A549 (cell line): ENCODE measurements around the gene LATS2. TPM values are rescaled to one million over a fixed set of nuclear protein-coding genes. Genes with fewer than 3 reads are reported as not detected.

Source experiments
- ATAC-seq, 2 experiments: fragments of 200-7000 bp in 1 of 2; fragments of >200 bp in 1 of 2; cut with Nextera tagmentation in 1 of 2; cut with Tn5 transposase in 1 of 2; 3 replicates each; pipeline versions ENCODE4 v1.8.0 to v1.9.1; 2018 to 2020; ENCODE audit warnings: mild to moderate bottlenecking in 1 of 2, moderate library complexity in 1 of 2
- CTCF ChIA-PET: fragments of 300-600 bp; sonication (Branson Sonifier 250); formaldehyde crosslinking; extraction: SDS; loops from one replicate; lab custom pipeline; 2021; ENCODE audit warnings: antibody characterized with exemption, inconsistent platforms; lab: Yijun Ruan, JAX
- POLR2A ChIA-PET: fragments of 350-600 bp; formaldehyde crosslinking; extraction: SDS; loops from one replicate; lab custom pipeline; 2021; ENCODE audit warnings: antibody characterized with exemption, inconsistent platforms; lab: Yijun Ruan, JAX
- DNase-seq, 2 experiments: peaks; one replicate each; pipeline versions ENCODE4 v3.0.0 to v3.0.0-alpha.2; 2011 to 2016; ENCODE audit warnings: low read depth in 1 of 2, low spot score in 1 of 2
- FAIRE-seq: peaks from 2 replicates; lab custom pipeline; 2011; peaks lifted over from hg19 to GRCh38; lab: Jason Lieb, UNC
- H3K27ac ChIP-seq, 2 experiments: fragments of >200 bp; sonication (Bioruptor Twin); formaldehyde crosslinking; 3 replicates each; pipeline ENCODE4 v1.5.1; 2016 to 2017
- H3K4me1 ChIP-seq: fragments of >200 bp; sonication (Bioruptor Twin); formaldehyde crosslinking; 3 replicates; pipeline ENCODE4 v1.6.1; 2016
- H3K4me2 ChIP-seq: fragments of >200 bp; sonication (Bioruptor Twin); formaldehyde crosslinking; 3 replicates; pipeline ENCODE4 v1.6.1; 2016
- H3K4me3 ChIP-seq: fragments of >200 bp; sonication (Bioruptor Twin); formaldehyde crosslinking; 3 replicates; pipeline ENCODE4 v1.5.1; 2016
- H3K9me3 ChIP-seq: fragments of >200 bp; sonication (Bioruptor Twin); formaldehyde crosslinking; 3 replicates; pipeline ENCODE4 v1.6.1; 2016
- CHD2 ChIP-seq: fragments of 150-350 bp; IDR thresholded peaks from 2 replicates; pipeline ENCODE4 v1.6.1; 2014; ENCODE audit warnings: low read length; ENCODE audit not compliant: partially characterized antibody
- CHD4 ChIP-seq: fragments of 200-600 bp; sonication (generic); IDR thresholded peaks from 2 replicates; pipeline ENCODE4 v1.6.1; 2016; ENCODE audit warnings: antibody characterized with exemption, mild to moderate bottlenecking, borderline replicate concordance
- FOSL2 ChIP-seq, 2 experiments: fragments of 450-650 bp in 1 of 2; fragments of >200 bp in 1 of 2; sonication (Bioruptor Twin) in 1 of 2; formaldehyde crosslinking; IDR thresholded peaks; 2 replicates each; pipeline versions ENCODE4 v1.5.0 to v1.6.1; 2016 to 2020; ENCODE audit warnings: mild to moderate bottlenecking in 1 of 2, moderate library complexity in 1 of 2
- FOXS1 ChIP-seq: fragments of 250-450 bp; sonication (Bioruptor Pico); IDR thresholded peaks from 2 replicates; pipeline ENCODE4 v1.5.0; 2020; ENCODE audit warnings: mild to moderate bottlenecking, moderate library complexity
- HOXA7 ChIP-seq: fragments of 250-450 bp; sonication (Bioruptor Pico); IDR thresholded peaks from 2 replicates; pipeline ENCODE4 v1.5.0; 2020; ENCODE audit warnings: mild to moderate bottlenecking, moderate library complexity
- MAZ ChIP-seq: fragments of 150-350 bp; IDR thresholded peaks from 2 replicates; pipeline ENCODE4 v1.6.1; 2014; ENCODE audit warnings: antibody characterized with exemption, low read depth, low read length, borderline replicate concordance
- MYC ChIP-seq: IDR thresholded peaks from 2 replicates; pipeline ENCODE4 v1.6.1; 2012; ENCODE audit warnings: mild to moderate bottlenecking, inconsistent platforms, low read length, improper control_type of control experiment, borderline replicate concordance
- NFE2L2 ChIP-seq: fragments of 150-350 bp; conservative IDR thresholded peaks from 2 replicates; pipeline ENCODE4 v1.6.1; 2014; ENCODE audit warnings: low read length
- NPAS2 ChIP-seq: fragments of 250-450 bp; sonication (Bioruptor Pico); IDR thresholded peaks from 2 replicates; pipeline ENCODE4 v1.8.0; 2022; ENCODE audit warnings: mild to moderate bottlenecking, moderate library complexity, borderline replicate concordance
- NR3C1 ChIP-seq: fragments of >200 bp; sonication (Bioruptor Twin); formaldehyde crosslinking; IDR thresholded peaks from 3 replicates; pipeline ENCODE4 v1.6.1; 2017
- POLR2AphosphoS2 ChIP-seq: conservative IDR thresholded peaks from 2 replicates; pipeline ENCODE4 v1.6.1; 2012; ENCODE audit warnings: low read length, improper control_type of control experiment, inconsistent platforms
- RAD21 ChIP-seq, 2 experiments: fragments of >200 bp in 1 of 2; sonication (Bioruptor Twin) in 1 of 2; formaldehyde crosslinking in 1 of 2; IDR thresholded peaks in 1 of 2; conservative IDR thresholded peaks in 1 of 2; 2 replicates in 1 of 2; 3 replicates in 1 of 2; pipeline ENCODE4 v1.6.1; 2012 to 2018; ENCODE audit warnings: inconsistent platforms in 1 of 2
- RCOR1 ChIP-seq: fragments of 150-350 bp; IDR thresholded peaks from 2 replicates; pipeline ENCODE4 v1.6.1; 2014; ENCODE audit warnings: antibody characterized with exemption, low read length, low read depth
- RFX5 ChIP-seq: fragments of 450-650 bp; IDR thresholded peaks from 2 replicates; pipeline ENCODE4 v1.7.1; 2014; ENCODE audit warnings: antibody characterized with exemption, mild to moderate bottlenecking, moderate library complexity
- SMC3 ChIP-seq: fragments of >200 bp; sonication (Bioruptor Twin); formaldehyde crosslinking; IDR thresholded peaks from 3 replicates; pipeline ENCODE4 v1.6.1; 2018; ENCODE audit warnings: inconsistent platforms
- SREBF2 ChIP-seq: fragments of 450-650 bp; IDR thresholded peaks from 2 replicates; pipeline ENCODE4 v1.6.1; 2014; ENCODE audit warnings: mild to moderate bottlenecking, moderate library complexity
- TFCP2L1 ChIP-seq: fragments of 250-450 bp; sonication (Bioruptor Pico); IDR thresholded peaks from 2 replicates; pipeline ENCODE4 v1.5.0; 2021; ENCODE audit warnings: mild to moderate bottlenecking
- TP53 ChIP-seq: fragments of 250-450 bp; sonication (Bioruptor Pico); IDR thresholded peaks from 2 replicates; pipeline ENCODE4 v1.5.0; 2021; ENCODE audit warnings: mild to moderate bottlenecking, moderate library complexity
- ZFP36 ChIP-seq: fragments of 450-650 bp; IDR thresholded peaks from 2 replicates; pipeline ENCODE4 v1.6.1; 2014; ENCODE audit warnings: borderline replicate concordance; ENCODE audit not compliant: partially characterized antibody
- WGBS: methylation state at CpG from one replicate; pipeline ENCODE4 v1.1.6; 2017; ENCODE audit errors: missing lambda C conversion rate; 5-methylcytosine and 5-hydroxymethylcytosine counted together
- polyA plus RNA-seq, 4 experiments: library from polyadenylated mRNA; depleted of rRNA in 3 of 4; stranded (reverse); fragments of >200 nt; fragmentation: RNase III in 1 of 4; extraction: RNeasy Plus Mini Kit Qiagen cat#74134 plus additional on column Dnase treatment in 1 of 4; gene quantifications; 2 replicates in 3 of 4; 3 replicates in 1 of 4; pipeline ENCODE4 v1.2.3, GENCODE V29; 2011 to 2017
- TF ChIP-seq, protein P1 (sequence below): fragments of 250-450 bp; sonication (Bioruptor Pico); IDR thresholded peaks from 2 replicates; pipeline ENCODE4 v1.5.0; 2020; ENCODE audit warnings: low read depth, mild to moderate bottlenecking, moderate library complexity
- TF ChIP-seq, protein P2 (sequence below): fragments of 250-450 bp; sonication (Bioruptor Pico); IDR thresholded peaks from 2 replicates; pipeline ENCODE4 v1.5.0; 2021; ENCODE audit warnings: mild to moderate bottlenecking, moderate library complexity, borderline replicate concordance
- TF ChIP-seq, protein P3 (sequence below): fragments of >200 bp; sonication (Bioruptor Twin); formaldehyde crosslinking; IDR thresholded peaks from 3 replicates; pipeline ENCODE4 v1.5.1; 2016
- TF ChIP-seq, protein P4 (sequence below): fragments of >200 bp; sonication (Bioruptor Twin); formaldehyde crosslinking; IDR thresholded peaks from 3 replicates; pipeline ENCODE4 v1.6.1; 2016
- TF ChIP-seq, protein P5 (sequence below): fragments of 150-350 bp; IDR thresholded peaks from 2 replicates; pipeline ENCODE4 v1.6.1; 2014; ENCODE audit warnings: low read depth, mild to moderate bottlenecking, low read length
- TF ChIP-seq, protein P6 (sequence below): IDR thresholded peaks from 2 replicates; pipeline ENCODE4 v1.6.1; 2012

The LATS2 gene
- polyA plus RNA-seq, 2 of the 4 experiments (the other 2 are of a cell fraction), result 7.8 to 7.9 TPM

DNA sequence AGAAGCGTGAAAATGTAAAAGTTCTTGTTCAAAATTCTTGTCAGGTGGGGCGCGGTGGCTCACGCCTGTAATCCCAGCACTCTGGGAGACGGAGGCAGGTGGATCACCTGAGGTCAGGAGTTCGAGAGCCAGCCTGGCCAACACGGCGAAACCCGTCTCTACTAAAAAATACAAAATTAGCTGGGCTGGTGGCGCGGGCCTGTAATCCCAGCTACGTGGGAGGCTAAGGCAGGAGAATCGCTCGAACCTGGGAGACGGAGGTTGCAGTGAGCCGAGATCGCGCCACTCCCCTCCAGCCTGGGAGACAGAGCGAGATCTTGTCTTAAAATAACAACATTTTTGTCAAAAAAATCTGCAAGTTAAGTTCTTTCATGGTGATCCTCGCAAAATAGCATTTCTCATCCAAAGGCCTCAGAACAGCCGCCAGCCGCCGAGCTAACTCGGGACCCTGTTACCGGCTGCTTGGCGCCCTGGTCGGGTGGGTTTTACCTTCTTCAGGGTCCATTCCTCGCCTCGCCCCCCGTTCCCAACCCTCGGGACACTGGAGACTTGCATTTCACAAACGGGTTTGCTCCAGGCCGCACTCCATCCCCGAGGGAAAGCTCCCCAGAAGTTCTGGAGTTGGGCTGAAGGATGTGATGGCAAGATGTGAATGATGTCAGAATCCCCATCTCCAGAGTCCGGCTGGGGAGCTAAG is 1.6 kb downstream of the LATS2 start:
- peak overlapping the region; percentile 69 for H3K4me3 ChIP-seq
- TF ChIP-seq TP53 (CRISPR knock-in tag), result no peak
- TF ChIP-seq FOSL2 (IDR thresholded peaks at IDR 0.05), result no peak
- TF ChIP-seq FOSL2 (CRISPR knock-in tag; IDR thresholded peaks at IDR 0.05), result no peak
- no peak for TF ChIP-seq MYC
- no peak for TF ChIP-seq RFX5
- no peak for TF ChIP-seq RAD21 (conservative IDR thresholded peaks at IDR 0.05 in 1 of 2, IDR thresholded peaks at IDR 0.05 in 1 of 2)
- TF ChIP-seq CHD2, result no peak
- no peak for TF ChIP-seq ZFP36
- no peak for TF ChIP-seq NPAS2 (CRISPR knock-in tag)
- TF ChIP-seq, protein P1, sequence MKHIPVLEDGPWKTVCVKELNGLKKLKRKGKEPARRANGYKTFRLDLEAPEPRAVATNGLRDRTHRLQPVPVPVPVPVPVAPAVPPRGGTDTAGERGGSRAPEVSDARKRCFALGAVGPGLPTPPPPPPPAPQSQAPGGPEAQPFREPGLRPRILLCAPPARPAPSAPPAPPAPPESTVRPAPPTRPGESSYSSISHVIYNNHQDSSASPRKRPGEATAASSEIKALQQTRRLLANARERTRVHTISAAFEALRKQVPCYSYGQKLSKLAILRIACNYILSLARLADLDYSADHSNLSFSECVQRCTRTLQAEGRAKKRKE, result no peak
- no peak for TF ChIP-seq SMC3
- TF ChIP-seq, protein P2, sequence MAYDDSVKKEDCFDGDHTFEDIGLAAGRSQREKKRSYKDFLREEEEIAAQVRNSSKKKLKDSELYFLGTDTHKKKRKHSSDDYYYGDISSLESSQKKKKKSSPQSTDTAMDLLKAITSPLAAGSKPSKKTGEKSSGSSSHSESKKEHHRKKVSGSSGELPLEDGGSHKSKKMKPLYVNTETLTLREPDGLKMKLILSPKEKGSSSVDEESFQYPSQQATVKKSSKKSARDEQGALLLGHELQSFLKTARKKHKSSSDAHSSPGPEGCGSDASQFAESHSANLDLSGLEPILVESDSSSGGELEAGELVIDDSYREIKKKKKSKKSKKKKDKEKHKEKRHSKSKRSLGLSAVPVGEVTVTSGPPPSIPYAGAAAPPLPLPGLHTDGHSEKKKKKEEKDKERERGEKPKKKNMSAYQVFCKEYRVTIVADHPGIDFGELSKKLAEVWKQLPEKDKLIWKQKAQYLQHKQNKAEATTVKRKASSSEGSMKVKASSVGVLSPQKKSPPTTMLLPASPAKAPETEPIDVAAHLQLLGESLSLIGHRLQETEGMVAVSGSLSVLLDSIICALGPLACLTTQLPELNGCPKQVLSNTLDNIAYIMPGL, result no peak
- TF ChIP-seq, protein P3, sequence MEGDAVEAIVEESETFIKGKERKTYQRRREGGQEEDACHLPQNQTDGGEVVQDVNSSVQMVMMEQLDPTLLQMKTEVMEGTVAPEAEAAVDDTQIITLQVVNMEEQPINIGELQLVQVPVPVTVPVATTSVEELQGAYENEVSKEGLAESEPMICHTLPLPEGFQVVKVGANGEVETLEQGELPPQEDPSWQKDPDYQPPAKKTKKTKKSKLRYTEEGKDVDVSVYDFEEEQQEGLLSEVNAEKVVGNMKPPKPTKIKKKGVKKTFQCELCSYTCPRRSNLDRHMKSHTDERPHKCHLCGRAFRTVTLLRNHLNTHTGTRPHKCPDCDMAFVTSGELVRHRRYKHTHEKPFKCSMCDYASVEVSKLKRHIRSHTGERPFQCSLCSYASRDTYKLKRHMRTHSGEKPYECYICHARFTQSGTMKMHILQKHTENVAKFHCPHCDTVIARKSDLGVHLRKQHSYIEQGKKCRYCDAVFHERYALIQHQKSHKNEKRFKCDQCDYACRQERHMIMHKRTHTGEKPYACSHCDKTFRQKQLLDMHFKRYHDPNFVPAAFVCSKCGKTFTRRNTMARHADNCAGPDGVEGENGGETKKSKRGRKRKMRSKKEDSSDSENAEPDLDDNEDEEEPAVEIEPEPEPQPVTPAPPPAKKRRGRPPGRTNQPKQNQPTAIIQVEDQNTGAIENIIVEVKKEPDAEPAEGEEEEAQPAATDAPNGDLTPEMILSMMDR, result no peak
- no peak for TF ChIP-seq FOXS1
- TF ChIP-seq, protein P4, sequence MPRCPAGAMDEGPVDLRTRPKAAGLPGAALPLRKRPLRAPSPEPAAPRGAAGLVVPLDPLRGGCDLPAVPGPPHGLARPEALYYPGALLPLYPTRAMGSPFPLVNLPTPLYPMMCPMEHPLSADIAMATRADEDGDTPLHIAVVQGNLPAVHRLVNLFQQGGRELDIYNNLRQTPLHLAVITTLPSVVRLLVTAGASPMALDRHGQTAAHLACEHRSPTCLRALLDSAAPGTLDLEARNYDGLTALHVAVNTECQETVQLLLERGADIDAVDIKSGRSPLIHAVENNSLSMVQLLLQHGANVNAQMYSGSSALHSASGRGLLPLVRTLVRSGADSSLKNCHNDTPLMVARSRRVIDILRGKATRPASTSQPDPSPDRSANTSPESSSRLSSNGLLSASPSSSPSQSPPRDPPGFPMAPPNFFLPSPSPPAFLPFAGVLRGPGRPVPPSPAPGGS, result no peak
- no peak for TF ChIP-seq MAZ
- TF ChIP-seq, all 56 proteins: peak for 0
- Histone ChIP-seq H3K4me1 (peaks cover 39% of the 10 kb centered on the region; the same call in 2 of the 3 replicates), H3K27ac (peak overlapping the region; percentile 95 to 100), H3K4me2 (peak overlapping the region; percentile 81), H3K9me3 (no peaks in the 10 kb centered on the region)
- FAIRE-seq (no peak), ATAC-seq (peak in 1 of 2 experiments; percentile 22; a peak in 3 of 6 replicates), DNase-seq (no peak)
- WGBS, result 75% methylated on average over 35 of the region's 35 CpGs
- CTCF ChIA-PET, result interaction anchor here (1.3 to 1.6 kb wide), 3 partner anchors 18 to 117 kb away, joined by 3 read pairs; no protein-coding TSS in a partner anchor
- POLR2A ChIA-PET, result interaction anchor here (1.0 to 2.7 kb wide), 2 partner anchors 10 to 11 kb away, joined by 6 to 14 read pairs; no protein-coding TSS in a partner anchor

DNA sequence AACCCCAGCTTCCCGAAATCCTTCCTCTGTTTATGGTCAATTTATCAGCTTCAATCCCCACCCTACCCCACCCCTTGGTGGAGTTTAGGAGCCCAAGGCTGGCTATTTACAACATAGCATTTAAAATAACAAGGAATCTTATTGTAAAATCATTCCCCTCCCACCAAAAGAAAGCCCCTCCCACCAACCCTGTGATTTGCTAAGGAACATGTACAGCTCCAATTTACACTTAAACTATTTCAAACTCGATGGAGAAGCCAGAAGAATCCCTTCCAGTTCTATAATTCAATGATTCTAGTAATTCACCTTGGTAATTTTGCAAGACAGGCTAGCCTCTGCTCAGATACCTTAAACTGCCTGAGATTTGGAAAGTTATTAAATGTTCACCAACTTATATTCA is 3.0 kb downstream of the LATS2 start:
- CTCF ChIA-PET, result interaction anchor here (0.5 kb wide), 1 partner anchor 122 kb away, joined by 3 read pairs; no protein-coding TSS in a partner anchor
- FAIRE-seq (no peak), DNase-seq (no peak), ATAC-seq (no peak)
- Histone ChIP-seq H3K4me2 (peak overlapping the region; percentile 81), H3K27ac (no peak overlapping the region), H3K4me3 (no peak overlapping the region), H3K9me3 (no peaks in the 10 kb centered on the region), H3K4me1 (peaks cover 39% of the 10 kb centered on the region; the same call in 2 of the 3 replicates)
- WGBS, result 41% methylated on average over 2 of the region's 2 CpGs
- POLR2A ChIA-PET, result interaction anchor here (1.0 kb wide), 1 partner anchor 13 kb away, joined by 3 read pairs; no protein-coding TSS in a partner anchor
- TF ChIP-seq TFCP2L1 (CRISPR knock-in tag), result no peak
- TF ChIP-seq CHD2, result no peak
- no peak for TF ChIP-seq SMC3
- no peak for TF ChIP-seq NR3C1
- TF ChIP-seq, protein P3, result no peak
- no peak for TF ChIP-seq POLR2AphosphoS2
- TF ChIP-seq, protein P5, sequence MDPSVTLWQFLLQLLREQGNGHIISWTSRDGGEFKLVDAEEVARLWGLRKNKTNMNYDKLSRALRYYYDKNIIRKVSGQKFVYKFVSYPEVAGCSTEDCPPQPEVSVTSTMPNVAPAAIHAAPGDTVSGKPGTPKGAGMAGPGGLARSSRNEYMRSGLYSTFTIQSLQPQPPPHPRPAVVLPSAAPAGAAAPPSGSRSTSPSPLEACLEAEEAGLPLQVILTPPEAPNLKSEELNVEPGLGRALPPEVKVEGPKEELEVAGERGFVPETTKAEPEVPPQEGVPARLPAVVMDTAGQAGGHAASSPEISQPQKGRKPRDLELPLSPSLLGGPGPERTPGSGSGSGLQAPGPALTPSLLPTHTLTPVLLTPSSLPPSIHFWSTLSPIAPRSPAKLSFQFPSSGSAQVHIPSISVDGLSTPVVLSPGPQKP, result no peak
- TF ChIP-seq, protein P6, sequence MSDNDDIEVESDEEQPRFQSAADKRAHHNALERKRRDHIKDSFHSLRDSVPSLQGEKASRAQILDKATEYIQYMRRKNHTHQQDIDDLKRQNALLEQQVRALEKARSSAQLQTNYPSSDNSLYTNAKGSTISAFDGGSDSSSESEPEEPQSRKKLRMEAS, result no peak
- TF ChIP-seq RCOR1, result no peak
- TF ChIP-seq NFE2L2, result no peak
- TF ChIP-seq CHD4, result no peak
- TF ChIP-seq TP53 (CRISPR knock-in tag), result no peak
- TF ChIP-seq MYC, result no peak
- no peak for TF ChIP-seq SREBF2
- no peak for TF ChIP-seq HOXA7 (CRISPR knock-in tag)
